Endothelial cell of umbilical vein (primary cell): ENCODE results near the gene CD151. TPM values are rescaled to one million over a fixed set of nuclear protein-coding genes. Genes with fewer than 3 reads are reported as not detected.

Experiments used
- BruUV-seq: library from RNA; stranded (reverse); fragments of 400-500 nt; replicated peaks from 2 replicates; lab custom pipeline; 2021; lab: Mats Ljungman, UMichigan
- CTCF ChIA-PET: fragments of 300-600, 350-600 bp; sonication (Branson Sonifier 250); formaldehyde crosslinking; loops from one replicate; lab custom pipeline; 2021; ENCODE audit warnings: antibody characterized with exemption, inconsistent platforms; lab: Charles Lee
- POLR2A ChIA-PET: fragments of 300-600, 350-600 bp; sonication (Branson Sonifier 250); formaldehyde crosslinking; loops from one replicate; lab custom pipeline; 2021; ENCODE audit warnings: antibody characterized with exemption, inconsistent platforms; lab: Charles Lee
- DNase-seq: peaks from one replicate; pipeline ENCODE4 v3.0.0-alpha.2; 2011; ENCODE audit warnings: low read depth, low spot score
- FAIRE-seq: peaks from 2 replicates; lab custom pipeline; 2011; peaks lifted over from hg19 to GRCh38; lab: Jason Lieb, UNC
- H2AFZ ChIP-seq: 2 replicates; pipeline ENCODE4 v1.6.0; 2012; ENCODE audit warnings: low read depth, low read length, control low read depth, inconsistent platforms
- H3K27ac ChIP-seq: 2 replicates; pipeline ENCODE4 v1.5.1; 2011; ENCODE audit warnings: low read depth, mild to moderate bottlenecking, control low read depth, low read length, moderate library complexity; ENCODE audit not compliant: insufficient read depth
- H3K27me3 ChIP-seq, 2 experiments: 2 replicates each; pipeline versions ENCODE4 v1.6.0 to v1.6.1; 2011; ENCODE audit warnings: low read length in 2 of 2, mixed read lengths in 1 of 2; ENCODE audit not compliant: control insufficient read depth in 2 of 2, insufficient read depth in 2 of 2
- H3K36me3 ChIP-seq, 2 experiments: 2 replicates in 1 of 2; 3 replicates in 1 of 2; pipeline ENCODE4 v1.5.1; 2011; ENCODE audit warnings: low read length in 2 of 2, mild to moderate bottlenecking in 1 of 2, moderate library complexity in 1 of 2; ENCODE audit not compliant: control insufficient read depth in 2 of 2, insufficient read depth in 2 of 2; ENCODE audit errors: extremely low read depth in 1 of 2
- H3K4me1 ChIP-seq: 3 replicates; pipeline ENCODE4 v1.5.1; 2011; ENCODE audit warnings: mild to moderate bottlenecking, low read length; ENCODE audit not compliant: control insufficient read depth, insufficient read depth; ENCODE audit errors: extremely low read depth
- H3K4me2 ChIP-seq: 2 replicates; pipeline ENCODE4 v1.6.1; 2011; ENCODE audit warnings: low read length, control low read depth, mixed read lengths; ENCODE audit not compliant: insufficient read depth
- H3K4me3 ChIP-seq, 3 experiments: fragments of 200-600 bp in 1 of 3; sonication (generic), shearing (Covaris generic) in 1 of 3; replicated peaks in 1 of 3; 2 replicates each; pipeline ENCODE4 v1.5.1; 2011 to 2016; ENCODE audit warnings: control low read depth in 3 of 3, low read length in 3 of 3, mild to moderate bottlenecking in 2 of 3, inconsistent platforms in 1 of 3, low read depth in 1 of 3, moderate library complexity in 1 of 3; ENCODE audit not compliant: insufficient read depth in 1 of 3
- H3K79me2 ChIP-seq: 2 replicates; pipeline ENCODE4 v1.6.0; 2012; ENCODE audit warnings: low read length, inconsistent platforms; ENCODE audit not compliant: control insufficient read depth, insufficient read depth
- H3K9ac ChIP-seq: replicated peaks from 2 replicates; pipeline ENCODE3; 2011; ENCODE audit warnings: low read length, control low read depth; ENCODE audit not compliant: insufficient read depth; ENCODE audit errors: extremely low read depth
- H3K9me1 ChIP-seq: replicated peaks from 3 replicates; pipeline ENCODE4 v1.6.0; 2011; ENCODE audit warnings: mild to moderate bottlenecking, low read length; ENCODE audit not compliant: control insufficient read depth, insufficient read depth; ENCODE audit errors: extremely low read depth
- H3K9me3 ChIP-seq: replicated peaks from 2 replicates; pipeline ENCODE4 v1.5.1; 2012; ENCODE audit warnings: low read length, inconsistent platforms; ENCODE audit not compliant: control insufficient read depth, insufficient read depth
- H4K20me1 ChIP-seq: replicated peaks from 2 replicates; pipeline ENCODE3; 2011; ENCODE audit warnings: mild to moderate bottlenecking, low read length; ENCODE audit not compliant: control insufficient read depth, insufficient read depth; ENCODE audit errors: extremely low read depth
- CTCF ChIP-seq, 2 donors: IDR thresholded peaks; 1 replicate in 1 of 2; 2 replicates in 1 of 2; pipeline ENCODE4 v1.5.1; 2011; ENCODE audit warnings: low read length in 2 of 2, mild to moderate bottlenecking in 2 of 2, moderate library complexity in 2 of 2, control low read depth in 1 of 2, inconsistent platforms in 1 of 2, low read depth in 1 of 2; ENCODE audit not compliant: insufficient read depth in 1 of 2; ENCODE audit errors: extremely low read depth in 1 of 2
- EZH2 ChIP-seq: IDR thresholded peaks from 2 replicates; pipeline ENCODE4 v1.6.1; 2012; ENCODE audit warnings: borderline replicate concordance, low read depth, mild to moderate bottlenecking, moderate library complexity, low read length, inconsistent platforms; ENCODE audit not compliant: severe bottlenecking
- FOS ChIP-seq: IDR thresholded peaks from 2 replicates; pipeline ENCODE4 v1.6.1; 2011; ENCODE audit warnings: mild to moderate bottlenecking, low read length, moderate library complexity, borderline replicate concordance; ENCODE audit not compliant: insufficient read depth
- GATA2 ChIP-seq: IDR thresholded peaks from 2 replicates; pipeline ENCODE4 v1.7.0; 2011; ENCODE audit warnings: low read depth, mild to moderate bottlenecking, moderate library complexity, mixed read lengths, low read length; ENCODE audit not compliant: insufficient read length, insufficient read depth
- JUN ChIP-seq: IDR thresholded peaks from 2 replicates; pipeline ENCODE4 v1.6.1; 2011; ENCODE audit warnings: borderline replicate concordance, low read depth; ENCODE audit not compliant: insufficient read length, insufficient read depth
- MAX ChIP-seq: IDR thresholded peaks from 2 replicates; pipeline ENCODE4 v1.6.1; 2011; ENCODE audit not compliant: insufficient read depth, insufficient read length
- MYC ChIP-seq: IDR thresholded peaks from one replicate; pipeline ENCODE4 v1.6.1; 2011; ENCODE audit warnings: mild to moderate bottlenecking, low read depth, low read length
- POLR2A ChIP-seq: IDR thresholded peaks from 2 replicates; pipeline ENCODE4 v1.6.1; 2012; ENCODE audit warnings: low read depth, mild to moderate bottlenecking, control low read depth, low read length
- POLR2AphosphoS5 ChIP-seq: IDR thresholded peaks from 2 replicates; pipeline ENCODE4 v1.6.1; 2012; ENCODE audit warnings: low read depth, mild to moderate bottlenecking, control low read depth, low read length, moderate library complexity; ENCODE audit not compliant: insufficient read depth
- dilution Hi-C: fragments of 300-500 bp; cut with MboI; formaldehyde crosslinking; loops from one replicate; pipeline ENCODE4 v1.15.0; 2019; ENCODE audit warnings: low sequenced_read_pairs; ENCODE audit not compliant: extremely low pct_ligation_motif_present
- intact Hi-C: fragments of 100-400 bp; cut with micrococcal nuclease; formaldehyde crosslinking; loops from one replicate; pipeline ENCODE4 v1.10.0; 2022
- polyA plus RNA-seq, 4 experiments: library from polyadenylated mRNA; depleted of rRNA in 3 of 4; stranded (reverse) in 3 of 4; unstranded in 1 of 4; fragments of >200 nt; gene quantifications; 2 replicates each; pipeline versions ENCODE4 v1.2.1 to v1.2.3, GENCODE V29; 2011 to 2012; ENCODE audit warnings: missing spikeins in 1 of 4
- total RNA-seq: library from RNA; stranded (reverse); gene quantifications from 2 replicates; pipeline ENCODE4 v1.2.3, GENCODE V29; 2021

The CD151 gene
- total and polyA plus RNA-seq, 2 donors (not counting 3 experiments of a cell fraction or from before 2014, with no cell fraction given) = 515 to 1,090 TPM

GRCh38 chr11:829176-829846 lies 3.4 kb upstream of the CD151 start:
- no peaks in the 10 kb centered on the region for H3K27me3 ChIP-seq
- no peaks in the 10 kb centered on the region for H4K20me1 ChIP-seq
- peak overlapping the region; percentile 58 for H3K4me2 ChIP-seq
- CTCF ChIA-PET = interaction anchor here (1.1 to 2.7 kb wide), 6 partner anchors 11 to 222 kb away, joined by 3 to 10 read pairs (median 6); partner anchors contain the start of genes PIDD1, PNPLA2 and TSPAN4
- FAIRE-seq (peak; percentile 92), DNase-seq (peak; percentile 92)
- peak overlapping the region; percentile 1 for H3K9ac ChIP-seq
- H3K4me3 ChIP-seq = peak overlapping the region in 2 of 3 experiments; percentile 7 to 34
- H3K4me1 ChIP-seq = peaks cover 48% of the 10 kb centered on the region
- peaks cover 11% of the 10 kb centered on the region for H3K79me2 ChIP-seq
- peaks cover 2 to 5% of the 10 kb centered on the region in 2 experiments for H3K36me3 ChIP-seq
- TF ChIP-seq CTCF (IDR thresholded peaks at IDR 0.05; ENCODE audit: extremely low read depth in 1 of 2, insufficient read depth in 1 of 2, low read depth in 1 of 2, low read length in 2 of 2) (no peak), POLR2AphosphoS5 (no peak), GATA2 (no peak), EZH2 (no peak), POLR2A (no peak), JUN (no peak), MAX (no peak), FOS (no peak), MYC (no peak)
- H3K9me3 ChIP-seq = no peaks in the 10 kb centered on the region
- dilution Hi-C loops = no loop called here
- H3K27ac ChIP-seq = peak overlapping the region; percentile 35
- peak overlapping the region; percentile 59 for H2AFZ ChIP-seq
- POLR2A ChIA-PET = interaction anchor here (1.1 to 3.6 kb wide), 6 partner anchors 9 to 20 kb away, joined by 3 to 28 read pairs (median 11); partner anchors contain the start of genes PNPLA2, POLR2L, RPLP2 and TSPAN4
- H3K9me1 ChIP-seq = no peaks in the 10 kb centered on the region
- intact Hi-C loops = loop anchor here (1.0 kb wide), 1 partner anchor 10 kb away; no protein-coding TSS in a partner anchor
- no TSS peak for BruUV-seq
